ENCODE measurements around the gene CDC26. TPM values are rescaled to one million over a fixed set of nuclear protein-coding genes. Genes with fewer than 3 reads are reported as not detected.

Gene CDC26
- polyA plus RNA-seq, 1 donor from 2014 or later, result 88.0 TPM

- Histone ChIP-seq H3K9me2 (ENCODE audit: insufficient read depth, low read length) (no peaks in the 10 kb centered on the region), H3K27ac (ENCODE audit: low read length) (no peak overlapping the region), H3K4me3 (ENCODE audit: low read length) (no peak overlapping the region), H2AFZ (ENCODE audit: low read depth, low read length) (no peak overlapping the region), H4K20me1 (ENCODE audit: insufficient read depth) (no peaks in the 10 kb centered on the region), H3F3A (ENCODE audit: insufficient read depth, low read length, poor library complexity, severe bottlenecking) (no peaks in the 10 kb centered on the region), H3K4me2 (ENCODE audit: low read length) (no peak overlapping the region), H3K27me3 (ENCODE audit: insufficient read depth, low read depth, low read length) (no peaks in the 10 kb centered on the region), H3K9me3 (ENCODE audit: low read length) (no peaks in the 10 kb centered on the region), H3K9ac (ENCODE audit: low read length) (no peak overlapping the region), H3K36me3 (ENCODE audit: insufficient read depth, low read length) (no peaks in the 10 kb centered on the region), H3K79me2 (replicated peaks; ENCODE audit: insufficient read depth, low read length) (no peaks in the 10 kb centered on the region)
- TF ChIP-seq POLR2AphosphoS5 (IDR thresholded peaks at IDR 0.05) (no peak), MXI1 (conservative IDR thresholded peaks at IDR 0.05; ENCODE audit: poor library complexity, severe bottlenecking) (no peak), RAD21 (conservative IDR thresholded peaks at IDR 0.05) (no peak), TAF1 (IDR thresholded peaks at IDR 0.05; ENCODE audit: low read depth) (no peak), EZH2 (IDR thresholded peaks at IDR 0.05; ENCODE audit: borderline replicate concordance, insufficient read depth, low read length, poor library complexity, severe bottlenecking) (no peak), REST (IDR thresholded peaks at IDR 0.05; ENCODE audit: borderline replicate concordance) (no peak), EP300 (conservative IDR thresholded peaks at IDR 0.05; ENCODE audit: poor library complexity, severe bottlenecking) (no peak), SMC3 (conservative IDR thresholded peaks at IDR 0.05; ENCODE audit: poor library complexity) (no peak), CTCF (IDR thresholded peaks at IDR 0.05; ENCODE audit: poor library complexity, severe bottlenecking) (no peak)
These were observed 34.2 kb downstream of the CDC26 start for GRCh38 chr9:113241161-113241560.

GRCh38 chr9:113238859-113239232 is 36.5 kb downstream of the CDC26 start:
- no peaks in the 10 kb centered on the region for H3K9me2 ChIP-seq (ENCODE audit: insufficient read depth, low read length)
- H4K20me1 ChIP-seq (ENCODE audit: insufficient read depth), result no peaks in the 10 kb centered on the region
- no peaks in the 10 kb centered on the region for H3F3A ChIP-seq (ENCODE audit: insufficient read depth, low read length, poor library complexity, severe bottlenecking)

More at GRCh38 chr9:113238859-113239232, 36.5 kb downstream of the CDC26 start:
- Histone ChIP-seq H3K9me3 (ENCODE audit: low read length) (no peaks in the 10 kb centered on the region), H3K4me3 (ENCODE audit: low read length) (no peak overlapping the region), H3K9ac (ENCODE audit: low read length) (no peak overlapping the region), H3K27ac (ENCODE audit: low read length) (no peak overlapping the region), H3K79me2 (replicated peaks; ENCODE audit: insufficient read depth, low read length) (no peaks in the 10 kb centered on the region), H3K27me3 (ENCODE audit: insufficient read depth, low read depth, low read length) (no peaks in the 10 kb centered on the region), H3K4me2 (ENCODE audit: low read length) (no peak overlapping the region), H2AFZ (ENCODE audit: low read depth, low read length) (no peak overlapping the region), H3K36me3 (ENCODE audit: insufficient read depth, low read length) (no peaks in the 10 kb centered on the region)
- TF ChIP-seq EZH2 (IDR thresholded peaks at IDR 0.05; ENCODE audit: borderline replicate concordance, insufficient read depth, low read length, poor library complexity, severe bottlenecking), result no peak
- no peak for TF ChIP-seq CTCF (IDR thresholded peaks at IDR 0.05; ENCODE audit: poor library complexity, severe bottlenecking)
- no peak for TF ChIP-seq TAF1 (IDR thresholded peaks at IDR 0.05; ENCODE audit: low read depth)
- no peak for TF ChIP-seq SMC3 (conservative IDR thresholded peaks at IDR 0.05; ENCODE audit: poor library complexity)
- no peak for TF ChIP-seq MXI1 (conservative IDR thresholded peaks at IDR 0.05; ENCODE audit: poor library complexity, severe bottlenecking)
- TF ChIP-seq REST (IDR thresholded peaks at IDR 0.05; ENCODE audit: borderline replicate concordance), result no peak
- TF ChIP-seq EP300 (conservative IDR thresholded peaks at IDR 0.05; ENCODE audit: poor library complexity, severe bottlenecking), result no peak
- no peak for TF ChIP-seq RAD21 (conservative IDR thresholded peaks at IDR 0.05)
- TF ChIP-seq POLR2AphosphoS5 (IDR thresholded peaks at IDR 0.05), result no peak

Data from neural cell (in vitro differentiated cells).